Measurements from ENCODE around the gene BICC1. TPM values are rescaled to one million over a fixed set of nuclear protein-coding genes. Genes with fewer than 3 reads are reported as not detected.
A peak's percentile ranks its signal among the peaks of the same experiment; 100 is the strongest.

Gene BICC1, protein sequence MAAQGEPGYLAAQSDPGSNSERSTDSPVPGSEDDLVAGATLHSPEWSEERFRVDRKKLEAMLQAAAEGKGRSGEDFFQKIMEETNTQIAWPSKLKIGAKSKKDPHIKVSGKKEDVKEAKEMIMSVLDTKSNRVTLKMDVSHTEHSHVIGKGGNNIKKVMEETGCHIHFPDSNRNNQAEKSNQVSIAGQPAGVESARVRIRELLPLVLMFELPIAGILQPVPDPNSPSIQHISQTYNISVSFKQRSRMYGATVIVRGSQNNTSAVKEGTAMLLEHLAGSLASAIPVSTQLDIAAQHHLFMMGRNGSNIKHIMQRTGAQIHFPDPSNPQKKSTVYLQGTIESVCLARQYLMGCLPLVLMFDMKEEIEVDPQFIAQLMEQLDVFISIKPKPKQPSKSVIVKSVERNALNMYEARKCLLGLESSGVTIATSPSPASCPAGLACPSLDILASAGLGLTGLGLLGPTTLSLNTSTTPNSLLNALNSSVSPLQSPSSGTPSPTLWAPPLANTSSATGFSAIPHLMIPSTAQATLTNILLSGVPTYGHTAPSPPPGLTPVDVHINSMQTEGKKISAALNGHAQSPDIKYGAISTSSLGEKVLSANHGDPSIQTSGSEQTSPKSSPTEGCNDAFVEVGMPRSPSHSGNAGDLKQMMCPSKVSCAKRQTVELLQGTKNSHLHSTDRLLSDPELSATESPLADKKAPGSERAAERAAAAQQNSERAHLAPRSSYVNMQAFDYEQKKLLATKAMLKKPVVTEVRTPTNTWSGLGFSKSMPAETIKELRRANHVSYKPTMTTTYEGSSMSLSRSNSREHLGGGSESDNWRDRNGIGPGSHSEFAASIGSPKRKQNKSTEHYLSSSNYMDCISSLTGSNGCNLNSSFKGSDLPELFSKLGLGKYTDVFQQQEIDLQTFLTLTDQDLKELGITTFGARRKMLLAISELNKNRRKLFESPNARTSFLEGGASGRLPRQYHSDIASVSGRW
- total RNA-seq, result 58.0 and 64.6 TPM in 2 replicates

DNA sequence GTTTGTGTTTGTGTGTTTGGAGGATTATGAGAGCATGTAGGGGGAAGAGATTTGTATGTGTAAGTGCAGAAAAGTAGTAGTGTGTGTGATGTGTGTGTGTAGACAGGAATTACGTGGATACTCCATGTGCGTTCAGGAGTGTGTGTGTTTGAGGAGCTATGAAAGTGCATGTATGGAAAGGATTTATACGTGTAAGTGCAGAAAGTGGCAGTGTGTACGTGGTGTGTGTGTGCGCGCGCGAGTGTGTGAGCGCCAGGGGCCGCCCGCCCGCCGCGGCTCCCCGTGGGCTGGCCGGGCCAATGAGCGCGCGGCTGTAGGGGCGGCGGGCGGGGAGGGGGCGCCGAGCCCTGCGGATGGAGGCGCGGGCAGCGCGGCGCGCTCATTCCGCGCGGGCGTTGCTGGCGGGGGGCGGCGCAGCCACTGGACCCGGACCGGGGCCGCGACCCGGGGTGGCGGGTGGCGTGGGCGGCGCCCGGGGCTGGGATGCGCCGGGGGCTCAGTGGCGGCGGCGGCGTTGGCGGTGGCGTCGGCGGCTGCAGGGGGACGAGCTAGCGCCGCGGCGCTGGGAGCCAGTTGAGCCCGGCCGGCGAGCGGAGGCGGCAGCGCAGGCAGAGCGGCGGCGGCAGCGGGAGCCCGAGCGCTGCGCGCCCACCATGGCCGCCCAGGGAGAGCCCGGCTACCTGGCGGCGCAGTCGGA is at the start of gene BICC1:
BICC1 (plus strand) TSS at position 382 of the 697 bp plus-strand sequence; CDS start at position 654, 272 bp downstream.
- no peaks in the 10 kb centered on the region for H3K36me3 ChIP-seq (ENCODE audit: control insufficient read depth, insufficient read depth, low read length)
- TF ChIP-seq, protein P1, sequence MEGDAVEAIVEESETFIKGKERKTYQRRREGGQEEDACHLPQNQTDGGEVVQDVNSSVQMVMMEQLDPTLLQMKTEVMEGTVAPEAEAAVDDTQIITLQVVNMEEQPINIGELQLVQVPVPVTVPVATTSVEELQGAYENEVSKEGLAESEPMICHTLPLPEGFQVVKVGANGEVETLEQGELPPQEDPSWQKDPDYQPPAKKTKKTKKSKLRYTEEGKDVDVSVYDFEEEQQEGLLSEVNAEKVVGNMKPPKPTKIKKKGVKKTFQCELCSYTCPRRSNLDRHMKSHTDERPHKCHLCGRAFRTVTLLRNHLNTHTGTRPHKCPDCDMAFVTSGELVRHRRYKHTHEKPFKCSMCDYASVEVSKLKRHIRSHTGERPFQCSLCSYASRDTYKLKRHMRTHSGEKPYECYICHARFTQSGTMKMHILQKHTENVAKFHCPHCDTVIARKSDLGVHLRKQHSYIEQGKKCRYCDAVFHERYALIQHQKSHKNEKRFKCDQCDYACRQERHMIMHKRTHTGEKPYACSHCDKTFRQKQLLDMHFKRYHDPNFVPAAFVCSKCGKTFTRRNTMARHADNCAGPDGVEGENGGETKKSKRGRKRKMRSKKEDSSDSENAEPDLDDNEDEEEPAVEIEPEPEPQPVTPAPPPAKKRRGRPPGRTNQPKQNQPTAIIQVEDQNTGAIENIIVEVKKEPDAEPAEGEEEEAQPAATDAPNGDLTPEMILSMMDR (IDR thresholded peaks at IDR 0.05; ENCODE audit: insufficient read depth, low read length, poor library complexity, severe bottlenecking), result no peak
- no peaks in the 10 kb centered on the region for H3K27me3 ChIP-seq (ENCODE audit: control insufficient read depth, insufficient read depth, low read length)
- DNase-seq (ENCODE audit: low read depth), result no peak
- H3K4me3 ChIP-seq (ENCODE audit: low read depth, low read length), result peak within 1 kb of the TSS; percentile 65

DNA sequence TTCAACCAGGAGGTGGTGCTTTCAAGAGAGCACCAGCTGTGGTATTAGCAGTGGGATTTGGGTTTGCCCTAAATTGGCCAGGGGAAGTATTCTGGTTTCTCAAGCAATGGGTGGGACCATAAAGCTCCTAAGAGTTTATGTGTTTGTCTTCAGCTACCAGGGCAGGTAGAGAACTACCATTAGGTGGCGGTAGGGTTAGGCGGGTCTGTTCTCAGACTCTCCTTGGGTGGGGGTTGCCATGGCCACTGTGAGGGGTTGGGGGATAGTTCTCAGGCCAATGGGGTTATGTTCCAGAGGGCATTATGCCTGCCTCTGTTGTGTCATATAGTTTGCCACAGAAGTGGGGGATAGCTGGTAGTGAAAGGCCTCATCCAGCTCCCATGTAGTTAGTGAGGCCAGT is 47.7 kb upstream of the BICC1 start:
- Histone ChIP-seq H3K27me3 (ENCODE audit: control insufficient read depth, insufficient read depth, low read length) (no peaks in the 10 kb centered on the region), H3K36me3 (ENCODE audit: control insufficient read depth, insufficient read depth, low read length) (no peaks in the 10 kb centered on the region), H3K4me3 (ENCODE audit: low read depth, low read length) (no peak overlapping the region)
- TF ChIP-seq, protein P1 (IDR thresholded peaks at IDR 0.05; ENCODE audit: insufficient read depth, low read length, poor library complexity, severe bottlenecking), result no peak
- DNase-seq (ENCODE audit: low read depth), result no peak

DNA sequence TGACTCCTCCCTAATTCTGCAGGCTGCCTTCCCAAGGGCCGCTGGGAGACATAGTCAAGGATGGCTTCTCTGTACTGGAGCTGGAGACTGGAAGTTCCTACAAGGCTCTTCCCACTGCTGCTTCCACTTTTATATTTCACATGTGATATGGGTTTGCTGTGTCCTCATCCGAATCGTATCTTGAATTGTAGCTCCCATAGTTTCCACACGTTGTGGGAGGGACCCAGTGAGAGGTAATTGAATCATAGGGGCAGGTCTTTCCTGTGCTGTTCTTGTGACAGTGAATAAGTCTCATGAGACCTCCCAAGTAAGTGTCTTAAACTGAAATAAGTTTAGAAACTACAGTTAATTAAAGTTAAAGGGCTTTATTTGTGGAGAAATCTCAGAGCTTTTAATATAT is 47.0 kb upstream of the BICC1 start:
- H3K4me3 ChIP-seq (ENCODE audit: low read depth, low read length), result no peak overlapping the region
- TF ChIP-seq, protein P1 (IDR thresholded peaks at IDR 0.05; ENCODE audit: insufficient read depth, low read length, poor library complexity, severe bottlenecking), result no peak
- no peaks in the 10 kb centered on the region for H3K27me3 ChIP-seq (ENCODE audit: control insufficient read depth, insufficient read depth, low read length)
- no peaks in the 10 kb centered on the region for H3K36me3 ChIP-seq (ENCODE audit: control insufficient read depth, insufficient read depth, low read length)
- no peak for DNase-seq (ENCODE audit: low read depth)

DNA sequence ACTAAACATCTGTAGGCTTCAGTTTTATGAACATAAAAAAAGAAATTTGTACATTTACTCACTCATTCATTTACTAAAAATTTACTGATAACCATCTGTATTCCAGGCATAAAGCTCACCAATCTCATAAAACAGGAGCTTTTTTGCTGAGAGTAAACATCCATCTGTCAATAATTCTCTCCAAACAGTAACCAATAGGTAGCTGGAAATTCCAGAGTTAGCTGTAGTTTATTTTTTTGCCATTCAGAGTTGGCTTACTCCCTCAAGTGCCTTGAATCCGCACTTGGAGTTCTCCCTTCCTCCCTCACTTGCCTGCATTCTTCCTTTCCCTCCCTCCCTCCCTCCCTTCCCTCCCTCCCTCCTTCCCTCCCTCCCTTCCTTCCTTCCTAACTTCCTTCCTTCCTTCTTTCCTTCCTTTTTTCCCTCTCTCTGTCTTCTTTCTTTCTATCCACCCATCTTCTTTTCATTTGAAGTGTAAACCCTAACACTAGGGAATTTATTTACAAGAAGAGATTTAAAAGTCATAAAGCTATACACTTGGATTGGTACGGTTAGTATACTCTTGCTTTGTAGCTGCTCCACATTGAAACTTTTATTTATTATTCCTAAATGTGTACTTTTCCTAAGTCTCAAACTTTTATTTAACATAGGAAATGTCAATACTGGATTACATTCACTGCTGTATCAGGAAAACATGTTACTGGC is 44.6 kb upstream of the BICC1 start:
- no peak for DNase-seq (ENCODE audit: low read depth)
- H3K27me3 ChIP-seq (ENCODE audit: control insufficient read depth, insufficient read depth, low read length), result no peaks in the 10 kb centered on the region
- no peak overlapping the region for H3K4me3 ChIP-seq (ENCODE audit: low read depth, low read length)
- TF ChIP-seq, protein P1 (IDR thresholded peaks at IDR 0.05; ENCODE audit: insufficient read depth, low read length, poor library complexity, severe bottlenecking), result no peak
- no peaks in the 10 kb centered on the region for H3K36me3 ChIP-seq (ENCODE audit: control insufficient read depth, insufficient read depth, low read length)

DNA sequence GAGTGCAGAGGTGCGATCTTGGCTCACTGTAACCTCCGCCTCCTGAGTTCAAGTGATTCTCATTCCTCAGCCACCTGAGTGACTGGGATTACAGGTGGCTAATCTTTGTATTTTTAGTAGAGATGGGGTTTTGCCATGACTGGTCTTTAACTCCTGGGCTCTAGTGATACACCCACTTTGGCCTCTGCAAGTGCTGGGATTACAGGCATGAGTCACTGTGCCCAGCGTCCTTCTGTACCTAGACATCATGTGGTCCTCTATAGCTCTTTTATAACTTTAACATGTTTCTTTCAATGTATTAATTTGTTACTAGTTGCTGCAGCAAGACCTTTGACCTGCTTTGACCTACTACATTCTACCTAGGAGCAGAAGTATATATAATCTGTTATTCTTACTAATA is 38.7 kb upstream of the BICC1 start:
- no peak for DNase-seq (ENCODE audit: low read depth)
- no peaks in the 10 kb centered on the region for H3K36me3 ChIP-seq (ENCODE audit: control insufficient read depth, insufficient read depth, low read length)
- H3K27me3 ChIP-seq (ENCODE audit: control insufficient read depth, insufficient read depth, low read length), result no peaks in the 10 kb centered on the region
- no peak overlapping the region for H3K4me3 ChIP-seq (ENCODE audit: low read depth, low read length)
- TF ChIP-seq, protein P1 (IDR thresholded peaks at IDR 0.05; ENCODE audit: insufficient read depth, low read length, poor library complexity, severe bottlenecking), result no peak

All from kidney epithelial cell (primary cell).